ENCODE results near the gene SPACA6. TPM values are rescaled to one million over a fixed set of nuclear protein-coding genes. Genes with fewer than 3 reads are reported as not detected.

The SPACA6 gene
- total and polyA plus RNA-seq, 2 of the 8 experiments (the other 6 are each of a cell fraction or from before 2014, with no cell fraction given), result 7.1 to 7.5 TPM

GRCh38 chr19:51706885-51707284, 13.8 kb downstream of the SPACA6 start:
- 91% methylated on average over 3 of the region's 3 CpGs; no CpG with 5 or more reads in 1 of the 2 experiments for WGBS, 2 experiments (ENCODE audit: extremely low coverage in 1 of 2, insufficient coverage in 1 of 2, insufficient read length in 1 of 2, insufficient replicate concordance in 2 of 2, low coverage in 1 of 2, low lambda C conversion rate in 2 of 2, missing lambda C conversion rate in 1 of 2)
- H3K4me1 ChIP-seq (replicated peaks in 1 of 4; ENCODE audit: control insufficient read depth in 3 of 4, insufficient read depth in 4 of 4, low read length in 3 of 4), result peaks cover 0 to 5% (median under 1%) of the 10 kb centered on the region in 4 experiments; a peak in 2 of 7 replicates

More at GRCh38 chr19:51706885-51707284, 13.8 kb downstream of the SPACA6 start:
- H3K79me2 ChIP-seq (ENCODE audit: control insufficient read depth in 1 of 2, insufficient read depth in 2 of 2, low read length in 2 of 2), result no peaks in the 10 kb centered on the region
- H3K36me3 ChIP-seq (ENCODE audit: control insufficient read depth in 2 of 4, insufficient read depth in 4 of 4, low read length in 3 of 4), result no peaks in the 10 kb centered on the region
- no peaks in the 10 kb centered on the region for H4K20me1 ChIP-seq (replicated peaks in 1 of 2; ENCODE audit: control insufficient read depth in 1 of 2, insufficient read depth in 2 of 2, low read length in 2 of 2)
- POLR2A ChIA-PET (ENCODE audit: partially characterized antibody), result interaction anchor here (0.9 to 1.3 kb wide), 3 partner anchors 18 to 381 kb away, joined by 3 to 4 read pairs (median 3); no protein-coding TSS in a partner anchor
- FAIRE-seq (no peak), DNase-seq (ENCODE audit: low read depth in 1 of 2, low spot score in 2 of 2) (no peak)
- no peak overlapping the region for H2BK15ac ChIP-seq (ENCODE audit: low read length)
- no peaks in the 10 kb centered on the region for H3K79me1 ChIP-seq (ENCODE audit: low read depth, low read length)
- no peak overlapping the region for H2BK5ac ChIP-seq (ENCODE audit: low read depth, low read length)
- peaks cover 20% of the 10 kb centered on the region for H3K23me2 ChIP-seq (ENCODE audit: low read depth, low read length)
- H3K9me3 ChIP-seq (ENCODE audit: insufficient read depth in 2 of 2, low read depth in 1 of 2, low read length in 1 of 2), result no peaks in the 10 kb centered on the region
- no peak overlapping the region for H2BK12ac ChIP-seq (ENCODE audit: low read depth, low read length)
- H3K9ac ChIP-seq (replicated peaks in 1 of 4; ENCODE audit: extremely low read depth in 1 of 4, low read depth in 3 of 4, low read length in 3 of 4), result no peak overlapping the region
- no peak overlapping the region for H3K23ac ChIP-seq (ENCODE audit: insufficient read length)
- CTCF ChIA-PET (ENCODE audit: partially characterized antibody), result interaction anchor here (1.0 kb wide), 1 partner anchor 38 kb away, joined by 3 read pairs; no protein-coding TSS in a partner anchor
- H3K27me3 ChIP-seq (replicated peaks in 1 of 4; ENCODE audit: control insufficient read depth in 3 of 4, extremely low read depth in 1 of 4, insufficient read depth in 3 of 4, low read length in 3 of 4), result peaks cover 0 to 3% (median 0%) of the 10 kb centered on the region in 4 experiments; a peak in 3 of 7 replicates
- no peak overlapping the region for H3K27ac ChIP-seq (ENCODE audit: low read depth, low read length)
- H3K14ac ChIP-seq (ENCODE audit: insufficient read length), result no peak overlapping the region
- no peak overlapping the region for H2BK20ac ChIP-seq (ENCODE audit: low read length)
- no peak overlapping the region for H2AFZ ChIP-seq (ENCODE audit: low read length)
- H4K91ac ChIP-seq (replicated peaks; ENCODE audit: insufficient read length, low read length), result no peak overlapping the region
- no peak overlapping the region for H3K4ac ChIP-seq (replicated peaks; ENCODE audit: insufficient read length, low read depth, low read length)
- H3K4me3 ChIP-seq (ENCODE audit: extremely low read depth in 1 of 4, insufficient read depth in 2 of 4, low read depth in 3 of 4, low read length in 4 of 4), result no peak overlapping the region
- no peak overlapping the region for H3K56ac ChIP-seq (replicated peaks; ENCODE audit: insufficient read length, low read depth, low read length)
- H4K8ac ChIP-seq (ENCODE audit: extremely low read depth, insufficient read depth, low read length), result no peak overlapping the region
- no peak overlapping the region for H3K4me2 ChIP-seq (ENCODE audit: insufficient read depth in 1 of 2, low read depth in 2 of 2, low read length in 2 of 2)
- no peak overlapping the region for H4K5ac ChIP-seq (ENCODE audit: insufficient read length, low read depth, low read length)
- no peak for TF ChIP-seq SIN3A (conservative IDR thresholded peaks at IDR 0.05 in 1 of 2, IDR thresholded peaks at IDR 0.05 in 1 of 2; ENCODE audit: low read depth in 1 of 2, low read length in 2 of 2)
- H2AK5ac ChIP-seq (ENCODE audit: low read depth, low read length), result no peak overlapping the region
- H2BK120ac ChIP-seq (replicated peaks; ENCODE audit: low read depth, low read length), result no peak overlapping the region
- no peak overlapping the region for H3K18ac ChIP-seq (ENCODE audit: extremely low read depth, low read length)
